ENCODE results near the gene TSEN54. TPM values are rescaled to one million over a fixed set of nuclear protein-coding genes. Genes with fewer than 3 reads are reported as not detected.
A peak's percentile ranks its signal among the peaks of the same experiment; 100 is the strongest.

The TSEN54 gene
- polyA plus RNA-seq, 3 donors from 2014 or later = 205 to 238 (median 209) TPM

DNA sequence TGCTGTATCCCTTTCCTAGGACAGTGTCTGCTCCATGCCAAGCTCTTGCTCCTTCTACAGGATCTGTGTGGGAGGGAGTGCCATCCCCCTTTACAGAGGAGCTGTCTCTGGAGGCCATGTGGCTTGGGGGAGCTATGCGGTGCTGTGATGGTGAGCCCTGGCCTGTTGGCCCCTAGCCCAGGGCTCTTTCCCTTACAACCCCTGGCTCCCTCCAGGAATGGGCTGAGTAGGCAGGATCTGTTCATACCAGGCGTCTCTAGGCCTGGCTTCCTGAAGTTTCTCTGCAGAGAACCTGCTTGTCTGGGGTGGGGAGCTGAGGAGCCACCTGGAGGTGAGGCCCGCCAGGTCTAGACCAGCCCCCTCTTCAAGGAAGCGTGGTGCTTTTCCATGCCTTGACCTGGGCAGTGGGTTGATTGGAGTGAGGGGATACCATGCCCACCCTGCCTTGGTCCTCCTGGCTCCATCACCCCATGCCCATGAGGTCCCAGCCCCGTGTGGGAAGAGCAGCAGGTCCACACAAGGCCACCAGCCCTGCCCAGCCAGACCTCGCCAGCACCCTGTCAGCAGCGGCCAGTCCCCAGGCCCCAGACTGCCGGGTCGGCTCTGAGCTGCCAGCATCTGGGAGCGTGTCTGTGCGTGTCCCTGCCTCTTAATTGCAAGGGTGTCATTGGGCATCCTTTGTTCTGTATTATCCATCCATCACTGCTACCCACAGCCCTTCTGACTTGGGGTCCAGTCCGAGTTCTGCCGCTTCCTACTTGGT, 23.8 kb downstream of the TSEN54 start:
- Mint-ChIP-seq H3K27ac (peak overlapping the region in 2 of 6 donors; percentile 24 to 27), H3K4me1 (peaks cover 44 to 49% of the 10 kb centered on the region in 2 donors), H3K36me3 (peaks cover 0 to 7% (median 3%) of the 10 kb centered on the region in 3 donors), H3K27me3 (ENCODE audit: low read depth in 3 of 3) (peaks cover 0 to 13% (median 7%) of the 10 kb centered on the region in 3 donors), H3K9me3 (no peaks in the 10 kb centered on the region), H3K4me3 (no peak overlapping the region)
- DNase-seq = no peak

DNA sequence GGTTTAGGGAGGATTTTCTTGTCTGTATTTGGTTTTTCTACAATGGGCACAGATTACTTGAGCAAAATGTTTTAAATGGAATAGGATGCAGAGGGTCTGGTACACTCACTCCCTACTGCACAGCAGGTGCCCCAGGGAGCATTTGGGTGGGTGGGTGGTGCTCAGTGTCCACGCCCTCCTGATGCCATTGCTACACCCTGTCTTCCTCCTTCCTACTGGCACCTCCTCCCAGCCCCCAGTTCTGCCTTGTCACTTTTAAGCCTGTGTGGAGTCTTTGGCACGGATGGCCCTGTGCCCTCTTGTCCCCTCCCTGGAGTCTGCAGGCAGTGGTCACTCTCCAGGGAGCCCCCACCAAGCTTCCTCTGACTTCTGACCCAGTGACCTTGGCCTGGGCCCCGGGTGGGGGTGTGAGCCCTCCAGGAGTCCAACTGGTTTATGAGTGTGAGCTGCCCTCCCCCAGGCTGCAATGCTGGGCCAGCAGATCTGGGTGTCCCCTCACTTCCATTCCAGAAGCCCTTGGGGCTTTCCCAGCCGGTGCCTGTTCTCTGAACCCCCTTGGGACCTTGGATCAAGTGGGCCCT, 24.7 kb downstream of the TSEN54 start:
- Mint-ChIP-seq H3K36me3 (peaks cover 0 to 7% (median 3%) of the 10 kb centered on the region in 3 donors), H3K9me3 (no peaks in the 10 kb centered on the region), H3K27me3 (ENCODE audit: low read depth in 3 of 3) (peaks cover 0 to 7% (median 6%) of the 10 kb centered on the region in 3 donors), H3K4me3 (no peak overlapping the region), H3K4me1 (peaks cover 41 to 45% of the 10 kb centered on the region in 2 donors), H3K27ac (peak overlapping the region in 4 of 6 donors; percentile 27 to 79 (median 30))
- no peak for DNase-seq

DNA sequence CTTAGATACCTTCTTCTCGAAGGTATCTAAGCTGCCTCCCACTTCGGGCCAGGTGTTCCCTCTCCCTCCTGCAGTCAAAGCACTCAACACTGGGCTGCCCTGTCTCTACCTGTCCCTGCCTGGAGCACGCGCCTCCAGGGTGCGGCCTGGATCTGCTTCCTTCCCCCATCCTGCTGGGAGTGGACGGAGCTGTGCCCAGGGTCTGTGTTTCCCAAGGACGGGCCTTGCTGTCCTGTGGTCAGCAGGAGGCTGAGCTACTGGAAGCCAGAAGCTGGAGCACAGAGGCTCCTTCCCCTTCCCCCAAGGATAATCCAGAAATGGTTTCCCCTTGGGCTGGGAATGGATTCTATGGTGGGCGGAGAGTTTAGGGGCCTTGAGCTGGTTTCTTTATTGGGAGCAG, 25.9 kb downstream of the TSEN54 start:
- Mint-ChIP-seq H3K9me3 (no peaks in the 10 kb centered on the region), H3K27me3 (ENCODE audit: low read depth in 3 of 3) (peaks cover 0 to 6% (median 4%) of the 10 kb centered on the region in 3 donors), H3K4me1 (peaks cover 31 to 44% of the 10 kb centered on the region in 2 donors), H3K4me3 (no peak overlapping the region), H3K36me3 (peaks cover 3 to 7% (median 3%) of the 10 kb centered on the region in 3 donors), H3K27ac (peak overlapping the region in 3 of 6 donors; percentile 5 to 36 (median 31))
- no peak for DNase-seq

DNA sequence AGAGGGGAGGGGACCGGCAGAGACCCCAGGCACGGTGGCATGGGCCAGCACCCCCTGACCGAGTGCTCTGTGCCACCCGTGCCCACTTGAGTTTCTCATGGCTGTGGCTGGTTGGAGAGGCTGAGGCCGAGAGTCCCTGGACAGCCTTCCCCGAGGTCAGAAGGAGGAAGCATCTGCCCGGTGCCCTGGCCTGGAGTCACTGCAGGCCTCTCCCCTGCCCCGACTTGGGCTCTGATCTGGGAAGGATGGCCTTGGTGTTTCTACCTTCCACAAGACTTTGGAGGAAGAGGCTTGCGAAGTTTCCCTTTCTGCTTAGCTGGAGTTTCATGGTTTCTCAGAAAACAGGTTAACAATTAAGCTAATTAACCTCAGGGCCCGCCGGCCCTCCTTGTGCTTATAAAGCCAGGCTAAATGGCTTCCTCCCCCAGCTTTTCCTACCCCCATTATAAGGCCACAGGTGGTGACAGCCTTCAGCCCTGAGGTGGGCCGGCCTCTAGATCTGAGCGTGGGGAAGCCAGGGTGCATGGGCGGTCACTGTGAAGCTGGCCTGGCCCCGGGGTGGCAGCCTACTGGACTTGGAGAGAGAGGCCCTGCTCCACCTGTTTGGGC, 26.5 kb downstream of the TSEN54 start:
- Mint-ChIP-seq H3K9me3 (no peaks in the 10 kb centered on the region), H3K36me3 (peaks cover 3 to 8% (median 7%) of the 10 kb centered on the region in 3 donors)
- no peak for DNase-seq

GRCh38 chr17:75544250-75544649, 27.9 kb downstream of the TSEN54 start:
- no peak overlapping the region for H3K4me3 Mint-ChIP-seq
- no peak for DNase-seq
- peaks cover 0 to 6% (median 3%) of the 10 kb centered on the region in 3 donors for H3K27me3 Mint-ChIP-seq (ENCODE audit: low read depth in 3 of 3)
- no peaks in the 10 kb centered on the region for H3K9me3 Mint-ChIP-seq
- H3K4me1 Mint-ChIP-seq = peaks cover 32 to 56% of the 10 kb centered on the region in 2 donors
- H3K36me3 Mint-ChIP-seq = peaks cover 0 to 14% (median 6%) of the 10 kb centered on the region in 3 donors
- H3K27ac Mint-ChIP-seq = no peak overlapping the region

More for the DNA sequence above, 26.5 kb downstream of the TSEN54 start:
- H3K27me3 Mint-ChIP-seq (ENCODE audit: low read depth in 3 of 3) = peaks cover 0 to 6% (median 4%) of the 10 kb centered on the region in 3 donors
- no peak overlapping the region for H3K4me3 Mint-ChIP-seq
- H3K27ac Mint-ChIP-seq = peak overlapping the region in 1 of 6 donors; percentile 5
- peaks cover 34 to 51% of the 10 kb centered on the region in 2 donors for H3K4me1 Mint-ChIP-seq

DNA sequence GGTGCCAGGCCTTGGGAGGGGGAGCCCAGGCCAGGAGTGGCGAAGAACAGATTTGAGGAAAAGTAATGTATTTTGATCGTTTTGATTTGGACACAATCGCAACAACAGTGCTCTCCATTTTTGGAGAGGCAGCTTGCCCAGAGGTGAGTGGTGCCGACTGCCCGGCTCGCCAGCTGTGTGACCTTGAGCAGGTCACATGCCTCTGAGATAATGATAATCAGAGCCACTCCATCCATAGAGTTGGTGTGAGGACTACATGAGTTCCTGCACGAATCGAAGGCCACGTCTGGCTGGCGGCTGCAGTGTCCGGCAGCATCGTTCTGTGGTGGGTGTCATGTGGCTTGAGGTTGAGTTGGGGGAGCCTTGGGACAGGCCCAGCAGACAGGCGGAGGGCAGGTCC, 29.9 kb downstream of the TSEN54 start:
- peaks cover 0 to 6% (median 2%) of the 10 kb centered on the region in 3 donors for H3K27me3 Mint-ChIP-seq (ENCODE audit: low read depth in 3 of 3)

GRCh38 chr17:75547091-75547490, 30.8 kb downstream of the TSEN54 start:
- Mint-ChIP-seq H3K4me3 (no peak overlapping the region), H3K27me3 (ENCODE audit: low read depth in 3 of 3) (peaks cover 0 to 3% (median 0%) of the 10 kb centered on the region in 3 donors), H3K27ac (peak overlapping the region in 2 of 6 donors; percentile 29 to 57)

More for the DNA sequence above, 29.9 kb downstream of the TSEN54 start:
- peaks cover 31 to 55% of the 10 kb centered on the region in 2 donors for H3K4me1 Mint-ChIP-seq
- DNase-seq = no peak
- H3K4me3 Mint-ChIP-seq = no peak overlapping the region
- peak overlapping the region in 1 of 6 donors; percentile 35 for H3K27ac Mint-ChIP-seq
- no peaks in the 10 kb centered on the region for H3K9me3 Mint-ChIP-seq
- H3K36me3 Mint-ChIP-seq = peaks cover 0 to 18% (median 6%) of the 10 kb centered on the region in 3 donors

GRCh38 chr17:75548813-75549212, 32.5 kb downstream of the TSEN54 start:
- Mint-ChIP-seq H3K9me3 (no peaks in the 10 kb centered on the region), H3K4me1 (peaks cover 27 to 57% of the 10 kb centered on the region in 2 donors), H3K27ac (peak overlapping the region; percentile 40 to 88 (median 78)), H3K27me3 (ENCODE audit: low read depth in 3 of 3) (peaks cover 0 to 2% (median 0%) of the 10 kb centered on the region in 3 donors), H3K4me3 (peak overlapping the region in 3 of 5 donors; percentile 20 to 46 (median 44)), H3K36me3 (peaks cover 0 to 18% (median 3%) of the 10 kb centered on the region in 3 donors)
- peak; percentile 48 to 56 (median 49) for DNase-seq

More at GRCh38 chr17:75547091-75547490, 30.8 kb downstream of the TSEN54 start:
- no peak for DNase-seq
- Mint-ChIP-seq H3K4me1 (peaks cover 27 to 49% of the 10 kb centered on the region in 2 donors), H3K9me3 (no peaks in the 10 kb centered on the region), H3K36me3 (peaks cover 0 to 18% (median 4%) of the 10 kb centered on the region in 3 donors)

DNA sequence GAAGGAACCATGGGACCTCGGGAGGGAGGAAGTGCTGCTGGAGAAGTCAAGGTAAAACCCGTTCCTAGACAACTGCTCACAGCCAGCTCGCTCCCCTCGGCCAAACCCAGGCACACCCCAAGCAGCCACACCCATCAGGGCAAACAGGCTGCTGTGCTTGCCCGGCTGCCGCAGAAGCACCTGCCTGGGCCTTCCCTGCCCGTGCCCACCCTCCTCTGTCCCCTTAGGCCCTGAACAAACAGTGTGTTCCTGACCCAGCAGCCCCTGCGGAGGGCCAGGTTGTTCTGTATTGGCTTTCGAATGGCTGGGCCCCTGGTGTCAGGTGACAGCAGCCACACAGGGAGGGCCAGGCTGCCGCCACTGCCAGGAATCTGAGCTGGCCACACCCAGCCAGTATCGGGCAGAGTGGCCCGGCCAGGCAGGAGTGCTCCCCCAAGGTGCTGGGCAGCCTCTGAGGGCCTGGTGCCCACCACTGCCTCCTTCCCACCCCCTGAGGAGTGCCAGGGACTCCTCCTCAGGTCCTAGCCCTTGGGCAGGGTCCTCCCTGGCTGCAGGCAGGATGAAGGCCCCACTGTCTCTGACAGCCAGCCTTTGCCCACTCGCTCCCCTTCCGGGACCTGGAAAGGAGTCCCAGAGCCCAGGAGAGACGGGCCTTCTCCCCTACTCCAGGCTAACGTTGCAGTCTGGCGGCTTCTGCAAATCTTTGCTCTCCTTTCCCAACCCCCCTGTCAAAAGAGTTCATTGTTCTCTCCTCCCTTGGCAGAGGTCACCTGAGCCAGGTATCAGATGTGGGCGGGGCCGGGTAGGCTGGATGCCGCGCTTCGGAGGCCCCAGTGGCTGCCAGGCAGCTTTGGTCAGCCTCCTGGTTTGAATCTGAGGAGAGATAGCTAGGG, 33.2 kb downstream of the TSEN54 start:
- H3K4me3 Mint-ChIP-seq = peak overlapping the region in 1 of 5 donors; percentile 20
- no peaks in the 10 kb centered on the region for H3K9me3 Mint-ChIP-seq
- H3K4me1 Mint-ChIP-seq = peaks cover 29 to 55% of the 10 kb centered on the region in 2 donors
- H3K27me3 Mint-ChIP-seq (ENCODE audit: low read depth in 3 of 3) = peaks cover 0 to 2% (median 0%) of the 10 kb centered on the region in 3 donors
- peaks cover 0 to 18% (median 3%) of the 10 kb centered on the region in 3 donors for H3K36me3 Mint-ChIP-seq
- DNase-seq = no peak
- H3K27ac Mint-ChIP-seq = peak overlapping the region in 5 of 6 donors; percentile 40 to 86 (median 71)

DNA sequence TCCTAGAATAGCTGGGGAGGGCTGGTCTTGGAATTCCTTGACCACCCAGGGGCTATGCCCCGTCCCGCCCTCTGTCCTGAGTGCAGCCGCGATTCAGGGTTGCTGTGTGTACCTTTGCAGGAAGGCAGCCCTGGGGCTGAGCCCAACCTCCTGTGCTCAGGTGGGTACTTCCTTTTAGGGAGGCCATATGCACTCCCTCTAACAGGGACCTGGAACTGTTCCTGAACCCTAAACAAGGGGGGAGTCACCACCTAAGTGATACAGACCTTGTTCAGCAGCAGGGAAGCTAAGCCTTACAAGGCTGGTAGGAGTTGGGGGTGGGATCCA, 33.8 kb downstream of the TSEN54 start:
- Mint-ChIP-seq H3K4me3 (no peak overlapping the region), H3K36me3 (peaks cover 0 to 18% (median 3%) of the 10 kb centered on the region in 3 donors), H3K27me3 (ENCODE audit: low read depth in 3 of 3) (peaks cover 0 to 3% (median 0%) of the 10 kb centered on the region in 3 donors), H3K27ac (no peak overlapping the region), H3K9me3 (no peaks in the 10 kb centered on the region), H3K4me1 (peaks cover 29 to 53% of the 10 kb centered on the region in 2 donors)
- no peak for DNase-seq

- H3K4me3 Mint-ChIP-seq = no peak overlapping the region
- no peaks in the 10 kb centered on the region for H3K9me3 Mint-ChIP-seq
- DNase-seq = no peak
- peak overlapping the region in 2 of 6 donors; percentile 67 to 68 for H3K27ac Mint-ChIP-seq
- peaks cover 0 to 18% (median 3%) of the 10 kb centered on the region in 3 donors for H3K36me3 Mint-ChIP-seq
- H3K4me1 Mint-ChIP-seq = peaks cover 23 to 46% of the 10 kb centered on the region in 2 donors
- peaks cover 0 to 2% (median 0%) of the 10 kb centered on the region in 3 donors for H3K27me3 Mint-ChIP-seq (ENCODE audit: low read depth in 3 of 3)
These were observed 34.9 kb downstream of the TSEN54 start for GRCh38 chr17:75551266-75551665.

GRCh38 chr17:75552425-75553294, 36.3 kb downstream of the TSEN54 start:
- no peaks in the 10 kb centered on the region for H3K9me3 Mint-ChIP-seq

More at GRCh38 chr17:75552425-75553294, 36.3 kb downstream of the TSEN54 start:
- Mint-ChIP-seq H3K27ac (peak overlapping the region in 1 of 6 donors; percentile 80), H3K4me1 (peaks cover 20 to 37% of the 10 kb centered on the region in 2 donors), H3K36me3 (peaks cover 0 to 10% (median 3%) of the 10 kb centered on the region in 3 donors), H3K27me3 (ENCODE audit: low read depth in 3 of 3) (peaks cover 0 to 2% (median 0%) of the 10 kb centered on the region in 3 donors), H3K4me3 (no peak overlapping the region)
- DNase-seq = no peak

Data from immature natural killer cell (primary cell).